Progenitor cell of endocrine pancreas (in vitro differentiated cells): ENCODE data around the gene SHC2. TPM values are rescaled to one million over a fixed set of nuclear protein-coding genes. Genes with fewer than 3 reads are reported as not detected.

ENCODE experiments used
- DNase-seq: peaks from one replicate; pipeline ENCODE4 v3.0.0; 2021; ENCODE audit warnings: low spot score; ENCODE audit not compliant: unreplicated experiment
- H3K27ac Mint-ChIP-seq: 2 replicates; pipeline ENCODE4 v1.8.0; 2021; ENCODE audit warnings: mild to moderate bottlenecking, moderate library complexity, mixed read lengths
- H3K27me3 Mint-ChIP-seq: 2 replicates; pipeline ENCODE4 v1.8.0; 2021; ENCODE audit warnings: mixed read lengths
- H3K36me3 Mint-ChIP-seq: 2 replicates; pipeline ENCODE4 v1.8.0; 2022; ENCODE audit warnings: mixed read lengths; ENCODE audit not compliant: insufficient read depth
- H3K4me1 Mint-ChIP-seq: 2 replicates; pipeline ENCODE4 v1.8.0; 2021; ENCODE audit warnings: low read depth, mixed read lengths
- H3K4me3 Mint-ChIP-seq: 2 replicates; pipeline ENCODE4 v1.8.0; 2021; ENCODE audit warnings: low read depth, mild to moderate bottlenecking, moderate library complexity, mixed read lengths
- H3K9me3 Mint-ChIP-seq: 2 replicates; pipeline ENCODE4 v1.8.0; 2021; ENCODE audit warnings: low read depth, mixed read lengths
- total RNA-seq: library from RNA; stranded (reverse); gene quantifications from 2 replicates; pipeline ENCODE4 v1.2.1, GENCODE V29; 2021
- TF ChIP-seq, protein P1 (sequence below): fragments of 200-600 bp; sonication (generic); IDR thresholded peaks from one replicate; pipeline ENCODE4 v1.5.0; 2021; ENCODE audit warnings: antibody characterized with exemption, mild to moderate bottlenecking; ENCODE audit not compliant: unreplicated experiment

The SHC2 gene
- total RNA-seq, 1 donor from 2014 or later, result 159 TPM

DNA sequence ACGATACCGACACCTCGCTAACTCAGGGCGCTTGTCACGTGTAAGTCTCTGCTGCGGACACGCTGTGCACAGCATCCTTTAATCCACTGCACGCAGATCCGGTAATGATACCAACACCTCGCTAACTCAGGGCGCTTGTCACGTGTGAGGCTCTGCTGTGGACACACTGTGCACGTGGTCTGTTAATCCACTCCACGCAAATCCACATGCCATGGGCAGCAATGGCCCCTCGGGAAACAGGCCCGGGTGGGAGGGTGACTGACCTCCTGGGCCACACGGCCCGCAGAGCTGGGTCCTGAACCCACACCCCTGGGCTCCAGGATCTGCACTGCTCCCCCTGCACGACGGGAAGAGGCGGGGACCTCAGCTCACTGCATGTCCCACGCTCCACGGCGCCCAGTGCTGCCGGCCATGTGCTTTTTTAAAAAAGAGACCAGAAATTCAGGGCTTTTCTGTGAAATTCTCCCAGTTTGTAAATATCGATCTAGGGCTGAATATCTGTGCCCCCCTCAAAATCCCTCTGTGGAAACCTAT is 16.1 kb downstream of the SHC2 start:
- Mint-ChIP-seq H3K4me3 (no peak overlapping the region), H3K36me3 (peaks cover 8% of the 10 kb centered on the region), H3K4me1 (no peaks in the 10 kb centered on the region), H3K27ac (no peak overlapping the region), H3K27me3 (no peaks in the 10 kb centered on the region), H3K9me3 (no peaks in the 10 kb centered on the region)
- TF ChIP-seq, protein P1, sequence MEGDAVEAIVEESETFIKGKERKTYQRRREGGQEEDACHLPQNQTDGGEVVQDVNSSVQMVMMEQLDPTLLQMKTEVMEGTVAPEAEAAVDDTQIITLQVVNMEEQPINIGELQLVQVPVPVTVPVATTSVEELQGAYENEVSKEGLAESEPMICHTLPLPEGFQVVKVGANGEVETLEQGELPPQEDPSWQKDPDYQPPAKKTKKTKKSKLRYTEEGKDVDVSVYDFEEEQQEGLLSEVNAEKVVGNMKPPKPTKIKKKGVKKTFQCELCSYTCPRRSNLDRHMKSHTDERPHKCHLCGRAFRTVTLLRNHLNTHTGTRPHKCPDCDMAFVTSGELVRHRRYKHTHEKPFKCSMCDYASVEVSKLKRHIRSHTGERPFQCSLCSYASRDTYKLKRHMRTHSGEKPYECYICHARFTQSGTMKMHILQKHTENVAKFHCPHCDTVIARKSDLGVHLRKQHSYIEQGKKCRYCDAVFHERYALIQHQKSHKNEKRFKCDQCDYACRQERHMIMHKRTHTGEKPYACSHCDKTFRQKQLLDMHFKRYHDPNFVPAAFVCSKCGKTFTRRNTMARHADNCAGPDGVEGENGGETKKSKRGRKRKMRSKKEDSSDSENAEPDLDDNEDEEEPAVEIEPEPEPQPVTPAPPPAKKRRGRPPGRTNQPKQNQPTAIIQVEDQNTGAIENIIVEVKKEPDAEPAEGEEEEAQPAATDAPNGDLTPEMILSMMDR, result no peak
- DNase-seq, result no peak

DNA sequence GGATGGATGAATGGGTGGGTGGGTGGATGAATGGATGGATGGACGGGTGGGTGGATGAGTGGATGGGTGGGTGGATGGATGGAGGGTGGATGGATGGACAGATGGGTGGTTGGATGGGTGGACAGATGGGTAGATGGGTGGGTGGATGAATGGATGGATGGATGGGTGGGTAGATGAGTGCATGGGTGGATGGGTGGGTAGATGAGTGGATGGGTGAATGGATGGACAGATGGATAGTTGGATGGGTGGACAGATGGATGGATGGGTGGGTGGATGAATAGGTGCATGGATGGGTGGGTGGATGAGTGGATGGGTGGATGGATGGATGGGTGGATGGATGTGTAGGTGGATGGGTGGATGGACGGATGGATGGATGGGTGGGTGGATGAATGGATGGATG is 17.8 kb downstream of the SHC2 start:
- no peaks in the 10 kb centered on the region for H3K4me1 Mint-ChIP-seq
- no peak overlapping the region for H3K27ac Mint-ChIP-seq
- H3K36me3 Mint-ChIP-seq, result peaks cover 6% of the 10 kb centered on the region
- H3K4me3 Mint-ChIP-seq, result no peak overlapping the region
- TF ChIP-seq, protein P1, result no peak
- no peak for DNase-seq
- no peaks in the 10 kb centered on the region for H3K27me3 Mint-ChIP-seq
- H3K9me3 Mint-ChIP-seq, result no peaks in the 10 kb centered on the region

DNA sequence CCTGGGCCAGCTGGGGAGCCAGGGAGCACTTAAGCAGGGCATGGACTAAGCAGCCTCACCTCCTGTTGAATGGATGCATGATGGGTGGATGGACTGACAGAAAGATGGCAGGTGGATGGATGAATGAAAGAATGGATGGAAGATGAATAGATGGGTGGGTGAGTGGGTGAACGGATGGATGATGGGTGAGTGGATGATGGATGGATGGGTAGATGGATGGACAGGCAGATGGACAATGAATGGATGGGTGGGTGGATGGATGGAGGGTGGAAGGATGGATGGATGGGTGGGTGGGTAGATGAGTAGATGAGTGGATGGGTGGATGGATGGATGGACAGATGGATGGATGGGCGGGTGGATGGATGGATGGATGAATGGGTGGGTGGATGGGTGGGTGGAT is 18.7 kb downstream of the SHC2 start:
- H3K27ac Mint-ChIP-seq, result peak overlapping the region; percentile 3
- TF ChIP-seq, protein P1, result no peak
- DNase-seq, result no peak
- H3K36me3 Mint-ChIP-seq, result peaks cover 9% of the 10 kb centered on the region
- no peaks in the 10 kb centered on the region for H3K4me1 Mint-ChIP-seq
- H3K27me3 Mint-ChIP-seq, result no peaks in the 10 kb centered on the region
- H3K9me3 Mint-ChIP-seq, result no peaks in the 10 kb centered on the region
- no peak overlapping the region for H3K4me3 Mint-ChIP-seq

DNA sequence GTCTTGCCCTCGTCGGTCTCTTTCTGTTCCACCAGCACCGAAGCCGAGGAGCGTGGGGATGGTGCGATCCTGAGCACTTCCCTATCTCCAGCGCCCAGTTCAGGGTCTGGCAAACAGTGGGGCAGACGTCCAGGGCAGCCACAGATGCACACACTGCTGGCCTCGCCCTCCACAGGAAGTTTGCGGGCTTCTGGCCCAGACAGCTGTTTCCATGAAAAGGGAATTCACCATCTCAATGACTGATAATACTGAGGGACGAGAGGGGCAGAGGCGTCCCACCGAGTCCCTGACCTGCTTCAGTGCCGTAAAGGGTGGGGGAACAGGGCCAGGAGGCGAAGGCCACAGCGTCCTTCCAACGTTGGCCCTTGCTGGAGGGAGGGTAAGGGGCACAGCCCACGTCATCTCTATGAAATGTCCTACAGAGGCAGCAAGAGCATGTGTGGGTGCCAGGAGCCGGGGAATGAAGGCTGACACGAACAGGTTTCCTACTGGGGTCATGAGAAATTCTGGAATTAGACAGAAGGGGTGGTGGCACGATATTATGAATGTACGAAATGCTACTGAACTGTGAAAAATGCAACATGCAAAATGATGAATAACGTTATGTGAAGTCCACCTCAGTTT is 19.5 kb downstream of the SHC2 start:
- DNase-seq, result no peak
- H3K36me3 Mint-ChIP-seq, result peaks cover 9% of the 10 kb centered on the region
- no peak overlapping the region for H3K4me3 Mint-ChIP-seq
- H3K9me3 Mint-ChIP-seq, result no peaks in the 10 kb centered on the region
- H3K27me3 Mint-ChIP-seq, result no peaks in the 10 kb centered on the region
- no peak overlapping the region for H3K27ac Mint-ChIP-seq
- no peaks in the 10 kb centered on the region for H3K4me1 Mint-ChIP-seq
- TF ChIP-seq, protein P1, result no peak

DNA sequence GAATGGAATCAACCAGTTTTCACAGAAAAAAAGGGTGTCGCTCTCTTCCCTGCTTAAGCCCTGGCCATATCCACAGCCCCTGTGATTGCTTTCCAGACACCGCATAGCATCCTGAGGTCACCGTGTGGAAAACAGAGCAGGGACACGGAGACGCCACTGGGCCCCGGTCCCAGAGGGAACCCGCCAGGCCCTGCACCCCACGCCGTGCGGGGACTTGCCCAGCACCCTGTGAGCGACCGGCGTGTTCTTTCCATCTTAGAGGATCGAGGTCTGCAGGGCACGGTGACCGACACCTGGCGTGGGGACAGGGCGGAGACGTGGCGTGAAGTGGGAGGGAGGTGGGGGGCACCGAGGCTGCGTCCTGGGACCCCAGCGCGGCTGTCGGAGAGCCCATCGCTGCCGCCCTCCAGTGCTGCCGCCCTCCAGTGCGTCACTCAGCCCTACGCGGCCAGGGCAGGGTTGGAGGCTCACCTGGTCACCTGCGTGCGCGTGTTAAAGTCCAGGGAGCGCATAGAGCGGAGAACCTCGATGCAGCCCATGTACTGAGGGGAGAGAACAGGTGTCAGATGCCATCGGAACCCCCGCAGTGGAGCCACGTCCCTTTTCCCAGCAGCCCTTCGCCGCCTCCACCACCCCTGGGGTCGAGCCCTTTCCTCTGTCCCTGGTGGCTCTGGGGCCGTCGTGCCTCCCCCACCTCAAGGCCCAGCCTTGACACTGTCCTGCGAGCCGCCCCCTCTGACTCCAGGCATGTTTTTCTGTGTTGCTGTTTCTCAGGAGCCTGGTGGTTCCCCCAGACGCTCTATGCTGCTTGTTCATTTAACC is 20.2 kb downstream of the SHC2 start:
- H3K4me3 Mint-ChIP-seq, result no peak overlapping the region
- H3K4me1 Mint-ChIP-seq, result no peaks in the 10 kb centered on the region
- peaks cover 8% of the 10 kb centered on the region for H3K36me3 Mint-ChIP-seq
- TF ChIP-seq, protein P1, result no peak
- H3K27ac Mint-ChIP-seq, result no peak overlapping the region
- no peak for DNase-seq
- H3K9me3 Mint-ChIP-seq, result no peaks in the 10 kb centered on the region
- H3K27me3 Mint-ChIP-seq, result no peaks in the 10 kb centered on the region
